Activated B cell treated with CpG ODN at 0.5 μM for 24 hours (primary cell): ENCODE measurements around the gene CYP1A2. TPM values are rescaled to one million over a fixed set of nuclear protein-coding genes. Genes with fewer than 3 reads are reported as not detected.

Source experiments
- ATAC-seq: fragments of 200-7000 bp; cut with Tn5 transposase; one replicate; pipeline ENCODE4 v1.10.0; 2021; ENCODE audit warnings: low read depth, mild to moderate bottlenecking, moderate library complexity
- CTCF ChIA-PET: fragments of 350-600 bp; sonication (Branson Sonifier 250); formaldehyde crosslinking; loops from one replicate; lab custom pipeline; 2021; ENCODE audit warnings: antibody characterized with exemption; lab: Charles Lee
- POLR2A ChIA-PET: fragments of 350-600 bp; sonication (Branson Sonifier 250); formaldehyde crosslinking; loops from one replicate; lab custom pipeline; 2021; ENCODE audit warnings: antibody characterized with exemption; lab: Charles Lee
- DNase-seq: peaks from one replicate; pipeline ENCODE4 v3.0.0; 2022
- H3K27ac Mint-ChIP-seq: one replicate; pipeline ENCODE4 v1.8.0; 2020; ENCODE audit warnings: mixed read lengths
- H3K27me3 Mint-ChIP-seq: one replicate; pipeline ENCODE4 v1.8.0; 2021; ENCODE audit warnings: mixed read lengths
- H3K36me3 Mint-ChIP-seq: one replicate; pipeline ENCODE4 v1.8.0; 2021; ENCODE audit warnings: low read depth, mixed read lengths
- H3K4me1 Mint-ChIP-seq: one replicate; pipeline ENCODE4 v1.8.0; 2021; ENCODE audit warnings: mixed read lengths
- H3K4me3 Mint-ChIP-seq: one replicate; pipeline ENCODE4 v1.8.0; 2020; ENCODE audit warnings: mild to moderate bottlenecking, mixed read lengths
- H3K9me3 Mint-ChIP-seq: one replicate; pipeline ENCODE4 v1.8.0; 2020; ENCODE audit warnings: mixed read lengths
- intact Hi-C: fragments of 100-400 bp; cut with micrococcal nuclease; formaldehyde crosslinking; loops from one replicate; pipeline ENCODE4 v1.15.1; 2024
- total RNA-seq: library from RNA; stranded (reverse); gene quantifications from 2 replicates; pipeline ENCODE4 v1.2.3, GENCODE V29; 2022
- TF ChIP-seq, protein P1 (sequence below): fragments of 200-600 bp; IDR thresholded peaks from one replicate; pipeline ENCODE4 v1.8.0; 2022; ENCODE audit warnings: antibody characterized with exemption, mild to moderate bottlenecking

CYP1A2 gene, protein sequence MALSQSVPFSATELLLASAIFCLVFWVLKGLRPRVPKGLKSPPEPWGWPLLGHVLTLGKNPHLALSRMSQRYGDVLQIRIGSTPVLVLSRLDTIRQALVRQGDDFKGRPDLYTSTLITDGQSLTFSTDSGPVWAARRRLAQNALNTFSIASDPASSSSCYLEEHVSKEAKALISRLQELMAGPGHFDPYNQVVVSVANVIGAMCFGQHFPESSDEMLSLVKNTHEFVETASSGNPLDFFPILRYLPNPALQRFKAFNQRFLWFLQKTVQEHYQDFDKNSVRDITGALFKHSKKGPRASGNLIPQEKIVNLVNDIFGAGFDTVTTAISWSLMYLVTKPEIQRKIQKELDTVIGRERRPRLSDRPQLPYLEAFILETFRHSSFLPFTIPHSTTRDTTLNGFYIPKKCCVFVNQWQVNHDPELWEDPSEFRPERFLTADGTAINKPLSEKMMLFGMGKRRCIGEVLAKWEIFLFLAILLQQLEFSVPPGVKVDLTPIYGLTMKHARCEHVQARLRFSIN
- 0.16 TPM in 1 of 2 replicates, not detected in the other for total RNA-seq

DNA sequence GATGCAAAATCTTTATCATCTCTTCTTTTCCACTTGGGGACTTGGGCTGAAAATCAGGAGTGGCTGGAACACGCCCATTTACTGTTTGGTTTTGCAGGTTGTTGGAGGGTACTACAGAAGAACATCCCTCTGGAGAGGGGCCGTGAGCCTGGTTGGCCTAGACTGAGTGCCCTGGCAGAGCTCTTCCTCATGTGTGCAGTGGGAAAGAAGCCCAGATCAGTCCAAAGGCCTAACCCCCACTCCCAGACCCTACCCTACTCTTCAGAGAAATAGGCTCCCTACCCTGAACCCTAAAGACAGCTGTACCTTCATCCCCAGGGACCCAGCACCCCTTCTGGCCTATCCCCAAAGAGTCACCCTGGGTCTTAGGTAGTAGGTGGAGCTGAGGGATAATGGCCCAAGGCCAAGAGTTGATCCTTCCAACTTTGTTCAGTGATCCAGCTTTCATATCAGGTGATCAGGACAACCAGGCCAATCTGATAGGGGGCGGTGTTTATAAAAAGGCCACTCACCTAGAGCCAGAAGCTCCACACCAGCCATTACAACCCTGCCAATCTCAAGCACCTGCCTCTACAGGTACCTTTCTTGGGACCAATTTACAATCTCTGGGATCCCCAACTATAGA, at the start of gene CYP1A2:
Gene CYP1A2, plus strand, starts transcription at position 524 of the 625 bp plus-strand sequence. CDS start 894 bp downstream, outside the sequence.
- TF ChIP-seq, protein P1, sequence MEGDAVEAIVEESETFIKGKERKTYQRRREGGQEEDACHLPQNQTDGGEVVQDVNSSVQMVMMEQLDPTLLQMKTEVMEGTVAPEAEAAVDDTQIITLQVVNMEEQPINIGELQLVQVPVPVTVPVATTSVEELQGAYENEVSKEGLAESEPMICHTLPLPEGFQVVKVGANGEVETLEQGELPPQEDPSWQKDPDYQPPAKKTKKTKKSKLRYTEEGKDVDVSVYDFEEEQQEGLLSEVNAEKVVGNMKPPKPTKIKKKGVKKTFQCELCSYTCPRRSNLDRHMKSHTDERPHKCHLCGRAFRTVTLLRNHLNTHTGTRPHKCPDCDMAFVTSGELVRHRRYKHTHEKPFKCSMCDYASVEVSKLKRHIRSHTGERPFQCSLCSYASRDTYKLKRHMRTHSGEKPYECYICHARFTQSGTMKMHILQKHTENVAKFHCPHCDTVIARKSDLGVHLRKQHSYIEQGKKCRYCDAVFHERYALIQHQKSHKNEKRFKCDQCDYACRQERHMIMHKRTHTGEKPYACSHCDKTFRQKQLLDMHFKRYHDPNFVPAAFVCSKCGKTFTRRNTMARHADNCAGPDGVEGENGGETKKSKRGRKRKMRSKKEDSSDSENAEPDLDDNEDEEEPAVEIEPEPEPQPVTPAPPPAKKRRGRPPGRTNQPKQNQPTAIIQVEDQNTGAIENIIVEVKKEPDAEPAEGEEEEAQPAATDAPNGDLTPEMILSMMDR: no peak
- Mint-ChIP-seq H3K27ac (no peak within 1 kb of the TSS), H3K9me3 (no peaks in the 10 kb centered on the region), H3K27me3 (peaks cover 5% of the 10 kb centered on the region), H3K4me1 (no peaks in the 10 kb centered on the region), H3K36me3 (no peaks in the 10 kb centered on the region), H3K4me3 (no peak within 1 kb of the TSS)
- CTCF ChIA-PET: no interaction called here
- POLR2A ChIA-PET: no interaction called here
- ATAC-seq: no peak
- intact Hi-C loops: no loop called here
- no peak for DNase-seq

DNA sequence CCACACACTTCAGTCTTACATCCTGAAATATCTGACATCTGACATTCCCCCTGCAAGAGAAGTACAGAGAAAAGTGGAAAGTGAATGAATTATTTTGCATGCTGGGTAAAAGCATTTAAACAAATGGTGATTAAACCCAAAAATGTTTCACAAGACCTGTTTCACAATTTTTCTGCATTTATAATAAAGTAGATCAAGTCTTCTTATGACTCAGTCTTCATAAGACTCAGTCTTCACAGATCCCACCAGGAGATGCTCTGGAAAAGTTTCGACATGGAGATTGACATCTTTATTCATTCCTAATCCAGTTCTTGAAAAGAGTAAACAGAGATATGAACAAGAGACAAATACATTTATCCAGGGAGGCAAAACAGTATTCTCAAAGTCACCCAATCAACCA, 39.6 kb upstream of the CYP1A2 start:
- CTCF ChIA-PET: no interaction called here
- no peak for DNase-seq
- H3K27ac Mint-ChIP-seq: no peak overlapping the region
- intact Hi-C loops: no loop called here
- H3K4me3 Mint-ChIP-seq: no peak overlapping the region
- ATAC-seq: no peak
- H3K9me3 Mint-ChIP-seq: no peaks in the 10 kb centered on the region
- H3K27me3 Mint-ChIP-seq: peaks cover 26% of the 10 kb centered on the region
- no peaks in the 10 kb centered on the region for H3K36me3 Mint-ChIP-seq
- POLR2A ChIA-PET: interaction anchor here (0.6 kb wide), 2 partner anchors 16 to 46 kb away, joined by 3 read pairs; no protein-coding TSS in a partner anchor
- TF ChIP-seq, protein P1: no peak
- no peaks in the 10 kb centered on the region for H3K4me1 Mint-ChIP-seq

DNA sequence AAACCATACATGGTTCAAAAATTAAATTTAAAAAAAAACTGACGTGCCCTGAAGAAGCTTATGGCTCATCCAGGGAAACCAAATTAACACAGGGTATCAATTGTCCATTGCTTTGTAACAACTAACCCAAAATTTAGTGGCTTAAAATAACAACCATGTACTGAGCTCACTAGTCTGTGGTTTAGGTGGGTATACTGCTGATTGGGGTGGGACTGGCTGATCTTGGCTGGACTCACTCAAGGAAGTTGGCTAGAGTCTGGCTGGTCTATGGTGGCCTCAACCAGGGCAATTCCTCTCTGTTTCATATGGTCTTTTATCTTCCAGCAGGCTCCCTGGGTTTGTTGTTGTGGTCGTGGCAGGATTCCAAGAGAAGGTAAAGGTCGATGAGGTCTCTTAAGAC, 38.8 kb upstream of the CYP1A2 start:
- POLR2A ChIA-PET: interaction anchor here (0.6 kb wide), 1 partner anchor 315 kb away, joined by 5 read pairs; no protein-coding TSS in a partner anchor
- Mint-ChIP-seq H3K36me3 (no peaks in the 10 kb centered on the region), H3K9me3 (no peaks in the 10 kb centered on the region), H3K4me3 (no peak overlapping the region), H3K4me1 (no peaks in the 10 kb centered on the region), H3K27me3 (peaks cover 26% of the 10 kb centered on the region), H3K27ac (no peak overlapping the region)
- no peak for ATAC-seq
- TF ChIP-seq, protein P1: no peak
- intact Hi-C loops: no loop called here
- CTCF ChIA-PET: no interaction called here
- no peak for DNase-seq

DNA sequence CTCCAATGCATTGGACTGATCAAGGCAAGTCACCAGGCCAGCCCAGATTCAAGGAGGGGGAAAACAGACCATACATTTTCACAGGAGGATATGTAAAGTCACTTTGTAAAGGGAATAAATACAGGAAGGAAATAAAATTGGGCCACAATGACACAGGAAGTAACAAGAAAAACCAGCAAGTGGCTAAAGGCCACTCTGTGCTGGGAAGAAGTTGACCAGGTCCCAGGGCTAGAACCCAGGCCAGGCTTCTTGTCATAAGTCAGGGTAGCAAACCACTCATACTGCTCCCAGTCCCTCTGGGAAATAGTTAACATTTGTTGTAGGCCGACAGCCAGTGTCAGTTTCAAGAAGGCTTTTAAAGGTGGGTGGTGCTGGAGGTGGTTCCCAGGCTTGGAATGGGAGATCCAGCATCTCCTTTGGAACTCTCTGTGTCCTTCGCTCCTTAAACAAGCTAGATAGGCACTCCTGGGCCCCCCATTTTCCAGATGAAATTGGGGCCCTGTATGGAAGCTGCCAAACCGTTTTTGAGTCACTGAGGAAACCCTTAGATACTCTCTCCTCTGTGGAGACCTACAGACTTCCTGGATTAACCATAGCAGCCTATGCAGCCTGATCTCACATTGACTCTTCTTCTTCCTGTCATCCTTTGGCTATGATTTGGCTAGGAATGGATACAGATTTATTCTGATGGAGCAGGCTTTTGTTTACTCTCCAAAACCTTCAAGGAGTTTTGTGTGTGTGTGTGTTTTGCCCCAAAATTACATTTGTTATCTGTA, 38.1 kb upstream of the CYP1A2 start:
- Mint-ChIP-seq H3K4me1 (no peaks in the 10 kb centered on the region), H3K36me3 (no peaks in the 10 kb centered on the region), H3K4me3 (no peak overlapping the region), H3K27me3 (peaks cover 24% of the 10 kb centered on the region), H3K27ac (no peak overlapping the region), H3K9me3 (no peaks in the 10 kb centered on the region)
- DNase-seq: no peak
- ChIA-PET CTCF (no interaction called here), POLR2A (no interaction called here)
- ATAC-seq: no peak
- TF ChIP-seq, protein P1: no peak
- intact Hi-C loops: no loop called here
